ENCODE data around the gene CATSPER3. TPM values are rescaled to one million over a fixed set of nuclear protein-coding genes. Genes with fewer than 3 reads are reported as not detected.

CATSPER3 gene
- total RNA-seq, 1 experiment from 2014 or later: 1.7 TPM

DNA sequence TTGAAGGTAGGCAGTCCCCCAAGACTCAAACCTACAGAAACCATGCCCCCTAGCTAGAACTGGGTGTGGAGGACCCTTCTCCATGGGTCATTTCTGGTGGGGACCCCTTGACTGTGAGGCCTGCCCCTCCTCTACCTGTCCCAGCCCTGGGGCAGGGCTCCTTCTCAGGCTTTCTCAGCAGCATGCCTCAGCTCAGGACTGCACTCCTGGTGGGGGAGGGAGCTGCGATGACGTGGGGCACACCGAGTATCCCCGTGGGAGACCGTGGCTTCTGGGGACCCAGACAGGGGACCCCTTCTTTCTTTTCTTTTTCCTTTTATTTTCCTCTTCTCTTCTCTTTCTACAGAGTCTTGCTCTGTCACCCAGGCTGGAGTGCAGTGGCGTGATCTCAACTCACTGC lies 93.3 kb downstream of the CATSPER3 start:
- intact Hi-C loops (cut with micrococcal nuclease): no loop called here
- CTCF ChIA-PET: no interaction called here

More for the DNA sequence above, 93.3 kb downstream of the CATSPER3 start:
- Histone ChIP-seq H3K27ac (ENCODE audit: low read depth, low read length) (no peak overlapping the region), H2AFZ (ENCODE audit: low read depth, low read length, poor library complexity, severe bottlenecking) (no peak overlapping the region), H3K9me2 (ENCODE audit: insufficient read depth) (no peaks in the 10 kb centered on the region), H3K79me2 (ENCODE audit: insufficient read depth, low read length) (no peaks in the 10 kb centered on the region), H3K9ac (ENCODE audit: low read length) (no peak overlapping the region), H4K20me1 (ENCODE audit: insufficient read depth) (no peaks in the 10 kb centered on the region), H3K4me3 (replicated peaks in 1 of 2; ENCODE audit: low read depth in 1 of 2, low read length in 2 of 2) (no peak overlapping the region), H3K9me3 (ENCODE audit: control insufficient read depth in 1 of 2, insufficient read depth in 1 of 2, low read depth in 1 of 2, low read length in 2 of 2) (no peaks in the 10 kb centered on the region), H3K4me1 (ENCODE audit: control insufficient read depth in 1 of 2, insufficient read depth in 2 of 2, low read length in 2 of 2) (no peaks in the 10 kb centered on the region), H3K36me3 (ENCODE audit: control insufficient read depth in 1 of 2, insufficient read depth in 2 of 2, low read length in 2 of 2) (no peaks in the 10 kb centered on the region), H3K4me2 (ENCODE audit: low read length) (no peak overlapping the region), H3K27me3 (ENCODE audit: insufficient read depth, low read length) (no peaks in the 10 kb centered on the region)
- ATAC-seq (no peak), DNase-seq (ENCODE audit: low read depth, low spot score) (no peak)
- BruUV-seq (replicated peaks): no TSS peak
- POLR2A ChIA-PET: no interaction called here
- TF ChIP-seq, protein P1, sequence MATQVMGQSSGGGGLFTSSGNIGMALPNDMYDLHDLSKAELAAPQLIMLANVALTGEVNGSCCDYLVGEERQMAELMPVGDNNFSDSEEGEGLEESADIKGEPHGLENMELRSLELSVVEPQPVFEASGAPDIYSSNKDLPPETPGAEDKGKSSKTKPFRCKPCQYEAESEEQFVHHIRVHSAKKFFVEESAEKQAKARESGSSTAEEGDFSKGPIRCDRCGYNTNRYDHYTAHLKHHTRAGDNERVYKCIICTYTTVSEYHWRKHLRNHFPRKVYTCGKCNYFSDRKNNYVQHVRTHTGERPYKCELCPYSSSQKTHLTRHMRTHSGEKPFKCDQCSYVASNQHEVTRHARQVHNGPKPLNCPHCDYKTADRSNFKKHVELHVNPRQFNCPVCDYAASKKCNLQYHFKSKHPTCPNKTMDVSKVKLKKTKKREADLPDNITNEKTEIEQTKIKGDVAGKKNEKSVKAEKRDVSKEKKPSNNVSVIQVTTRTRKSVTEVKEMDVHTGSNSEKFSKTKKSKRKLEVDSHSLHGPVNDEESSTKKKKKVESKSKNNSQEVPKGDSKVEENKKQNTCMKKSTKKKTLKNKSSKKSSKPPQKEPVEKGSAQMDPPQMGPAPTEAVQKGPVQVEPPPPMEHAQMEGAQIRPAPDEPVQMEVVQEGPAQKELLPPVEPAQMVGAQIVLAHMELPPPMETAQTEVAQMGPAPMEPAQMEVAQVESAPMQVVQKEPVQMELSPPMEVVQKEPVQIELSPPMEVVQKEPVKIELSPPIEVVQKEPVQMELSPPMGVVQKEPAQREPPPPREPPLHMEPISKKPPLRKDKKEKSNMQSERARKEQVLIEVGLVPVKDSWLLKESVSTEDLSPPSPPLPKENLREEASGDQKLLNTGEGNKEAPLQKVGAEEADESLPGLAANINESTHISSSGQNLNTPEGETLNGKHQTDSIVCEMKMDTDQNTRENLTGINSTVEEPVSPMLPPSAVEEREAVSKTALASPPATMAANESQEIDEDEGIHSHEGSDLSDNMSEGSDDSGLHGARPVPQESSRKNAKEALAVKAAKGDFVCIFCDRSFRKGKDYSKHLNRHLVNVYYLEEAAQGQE (IDR thresholded peaks at IDR 0.05; ENCODE audit: low read depth): no peak
- TF ChIP-seq POLR2AphosphoS5 (IDR thresholded peaks at IDR 0.05; ENCODE audit: low read depth, low read length): no peak
- TF ChIP-seq YY1 (IDR thresholded peaks at IDR 0.05; ENCODE audit: extremely low read depth, insufficient replicate concordance, low read depth, low read length): no peak
- no peak for TF ChIP-seq EZH2phosphoT487 (IDR thresholded peaks at IDR 0.05; ENCODE audit: borderline replicate concordance)
- no peak for TF ChIP-seq ZFX (IDR thresholded peaks at IDR 0.05)
- TF ChIP-seq, protein P2, sequence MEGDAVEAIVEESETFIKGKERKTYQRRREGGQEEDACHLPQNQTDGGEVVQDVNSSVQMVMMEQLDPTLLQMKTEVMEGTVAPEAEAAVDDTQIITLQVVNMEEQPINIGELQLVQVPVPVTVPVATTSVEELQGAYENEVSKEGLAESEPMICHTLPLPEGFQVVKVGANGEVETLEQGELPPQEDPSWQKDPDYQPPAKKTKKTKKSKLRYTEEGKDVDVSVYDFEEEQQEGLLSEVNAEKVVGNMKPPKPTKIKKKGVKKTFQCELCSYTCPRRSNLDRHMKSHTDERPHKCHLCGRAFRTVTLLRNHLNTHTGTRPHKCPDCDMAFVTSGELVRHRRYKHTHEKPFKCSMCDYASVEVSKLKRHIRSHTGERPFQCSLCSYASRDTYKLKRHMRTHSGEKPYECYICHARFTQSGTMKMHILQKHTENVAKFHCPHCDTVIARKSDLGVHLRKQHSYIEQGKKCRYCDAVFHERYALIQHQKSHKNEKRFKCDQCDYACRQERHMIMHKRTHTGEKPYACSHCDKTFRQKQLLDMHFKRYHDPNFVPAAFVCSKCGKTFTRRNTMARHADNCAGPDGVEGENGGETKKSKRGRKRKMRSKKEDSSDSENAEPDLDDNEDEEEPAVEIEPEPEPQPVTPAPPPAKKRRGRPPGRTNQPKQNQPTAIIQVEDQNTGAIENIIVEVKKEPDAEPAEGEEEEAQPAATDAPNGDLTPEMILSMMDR (IDR thresholded peaks at IDR 0.05 in 2 of 3, conservative IDR thresholded peaks at IDR 0.05 in 1 of 3; ENCODE audit: borderline replicate concordance in 1 of 3, insufficient read depth in 1 of 3, low read depth in 2 of 3, low read length in 2 of 3): no peak
- TF ChIP-seq SIN3A (IDR thresholded peaks at IDR 0.05; ENCODE audit: low read depth): no peak
- no peak for TF ChIP-seq FOSL1 (IDR thresholded peaks at IDR 0.05; ENCODE audit: low read depth)
- no peak for TF ChIP-seq SRF (IDR thresholded peaks at IDR 0.05; ENCODE audit: low read depth)
- TF ChIP-seq, protein P3, sequence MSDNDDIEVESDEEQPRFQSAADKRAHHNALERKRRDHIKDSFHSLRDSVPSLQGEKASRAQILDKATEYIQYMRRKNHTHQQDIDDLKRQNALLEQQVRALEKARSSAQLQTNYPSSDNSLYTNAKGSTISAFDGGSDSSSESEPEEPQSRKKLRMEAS (IDR thresholded peaks at IDR 0.05): no peak
- no peak for TF ChIP-seq POLR2A (IDR thresholded peaks at IDR 0.05; ENCODE audit: borderline replicate concordance, extremely low read depth, insufficient read depth, insufficient read length)
- TF ChIP-seq, protein P4, sequence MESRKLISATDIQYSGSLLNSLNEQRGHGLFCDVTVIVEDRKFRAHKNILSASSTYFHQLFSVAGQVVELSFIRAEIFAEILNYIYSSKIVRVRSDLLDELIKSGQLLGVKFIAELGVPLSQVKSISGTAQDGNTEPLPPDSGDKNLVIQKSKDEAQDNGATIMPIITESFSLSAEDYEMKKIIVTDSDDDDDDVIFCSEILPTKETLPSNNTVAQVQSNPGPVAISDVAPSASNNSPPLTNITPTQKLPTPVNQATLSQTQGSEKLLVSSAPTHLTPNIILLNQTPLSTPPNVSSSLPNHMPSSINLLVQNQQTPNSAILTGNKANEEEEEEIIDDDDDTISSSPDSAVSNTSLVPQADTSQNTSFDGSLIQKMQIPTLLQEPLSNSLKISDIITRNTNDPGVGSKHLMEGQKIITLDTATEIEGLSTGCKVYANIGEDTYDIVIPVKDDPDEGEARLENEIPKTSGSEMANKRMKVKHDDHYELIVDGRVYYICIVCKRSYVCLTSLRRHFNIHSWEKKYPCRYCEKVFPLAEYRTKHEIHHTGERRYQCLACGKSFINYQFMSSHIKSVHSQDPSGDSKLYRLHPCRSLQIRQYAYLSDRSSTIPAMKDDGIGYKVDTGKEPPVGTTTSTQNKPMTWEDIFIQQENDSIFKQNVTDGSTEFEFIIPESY (IDR thresholded peaks at IDR 0.05; ENCODE audit: extremely low read depth, insufficient replicate concordance, low read length): no peak
- TF ChIP-seq ZNF274 (IDR thresholded peaks at IDR 0.05; ENCODE audit: low read depth, low read length): no peak
- no peak for TF ChIP-seq EZH2 (IDR thresholded peaks at IDR 0.05)
- TF ChIP-seq CBX3 (IDR thresholded peaks at IDR 0.05; ENCODE audit: low read depth): no peak
- RAD21 ChIA-PET (ENCODE audit: low non-redundant PET in 1 of 2, low total read pairs in 2 of 2, uncharacterized antibody in 2 of 2, unreplicated experiment in 2 of 2): interaction anchor here in 1 of 2 experiments (1.0 kb wide), 1 partner anchor 58 kb away, joined by 3 read pairs; no protein-coding TSS in a partner anchor

Measured in HCT116 (cell line).